Upper lobe of left lung (tissue), 6 donors: ENCODE measurements around the gene SEC31B. TPM values are rescaled to one million over a fixed set of nuclear protein-coding genes. Genes with fewer than 3 reads are reported as not detected.

ENCODE experiments used
- ATAC-seq, 2 donors: fragments of 200-7000 bp; cut with Tn5 transposase; one replicate each; pipeline ENCODE4 v1.9.1; 2022; ENCODE audit warnings: mild to moderate bottlenecking in 2 of 2, moderate library complexity in 2 of 2; ENCODE audit not compliant: low FRiP score in 2 of 2
- DNase-seq, 2 donors: peaks; one replicate each; pipeline ENCODE4 v3.0.0-alpha.2; 2019 to 2020
- H3K27ac ChIP-seq, 4 donors: fragments of 200-600 bp; sonication (generic); one replicate each; pipeline ENCODE4 v1.5.1; 2016 to 2019
- H3K27me3 ChIP-seq, 4 donors: fragments of 200-600 bp; sonication (generic); one replicate each; pipeline ENCODE4 v1.5.1; 2017 to 2019
- H3K36me3 ChIP-seq, 4 donors: fragments of 200-600 bp; sonication (generic); one replicate each; pipeline ENCODE4 v1.5.1; 2016 to 2019
- H3K4me1 ChIP-seq, 4 donors: fragments of 200-600 bp; sonication (generic); one replicate each; pipeline ENCODE4 v1.5.1; 2018 to 2019
- H3K4me3 ChIP-seq, 4 donors: fragments of 200-600 bp; sonication (generic); one replicate each; pipeline ENCODE4 v1.5.1; 2017 to 2019; ENCODE audit warnings: mild to moderate bottlenecking in 2 of 4, moderate library complexity in 1 of 4
- H3K9me3 ChIP-seq, 4 donors: fragments of 200-600 bp; sonication (generic); one replicate each; pipeline ENCODE4 v1.5.1; 2018 to 2019
- CTCF ChIP-seq, 6 experiments: fragments of 450-650 bp in 4 of 6; fragments of 200-600 bp in 2 of 6; sonication (generic) in 2 of 6; IDR thresholded peaks; one replicate each; pipeline ENCODE4 v1.5.1; 2016 to 2019; ENCODE audit warnings: antibody characterized with exemption in 6 of 6
- EP300 ChIP-seq, 4 donors: sonication (generic); formaldehyde crosslinking; IDR thresholded peaks; one replicate each; pipeline ENCODE4 v1.5.1; 2017; ENCODE audit warnings: antibody characterized with exemption in 4 of 4, control low read depth in 2 of 4
- POLR2A ChIP-seq, 4 donors: fragments of 450-650 bp; IDR thresholded peaks; one replicate each; pipeline ENCODE4 v1.5.1; 2016 to 2017; ENCODE audit warnings: antibody characterized with exemption in 4 of 4, mild to moderate bottlenecking in 2 of 4
- POLR2AphosphoS5 ChIP-seq, 2 donors: sonication (generic); formaldehyde crosslinking; IDR thresholded peaks; one replicate each; pipeline ENCODE4 v1.5.1; 2017; ENCODE audit warnings: antibody characterized with exemption in 2 of 2
- WGBS, 2 donors: methylation state at CpG; one replicate each; pipeline ENCODE4 v1.1.5; 2017 to 2018; 5-methylcytosine and 5-hydroxymethylcytosine counted together
- total RNA-seq, 6 donors: library from RNA; depleted of rRNA in 4 of 6; stranded (reverse); fragments of >200 nt in 4 of 6; gene quantifications; one replicate each; pipeline versions ENCODE4 v1.1.0 to v1.2.1, GENCODE V29; 2016 to 2021
- donor health status: DM: no; HTN: no; CAD: no; lungs with moderate emphysema.
- donor health status: DM: no; HTN: yes; CAD: no; lungs with severe emphysema.

The SEC31B gene
- total RNA-seq, 6 donors from 2014 or later, result 3.6 to 43.0 (median 10.3) TPM

- ATAC-seq (no peak), DNase-seq (no peak)
- H3K4me1 ChIP-seq, result peaks cover 5 to 20% (median 11%) of the 10 kb centered on the region in 4 donors
- H3K27me3 ChIP-seq, result peaks cover 0 to 2% (median 0%) of the 10 kb centered on the region in 4 donors
- TF ChIP-seq POLR2AphosphoS5 (IDR thresholded peaks at IDR 0.05) (no peak), POLR2A (IDR thresholded peaks at IDR 0.05) (no peak), EP300 (IDR thresholded peaks at IDR 0.05) (no peak), CTCF (IDR thresholded peaks at IDR 0.05) (no peak)
- H3K4me3 ChIP-seq, result no peak overlapping the region
- peaks cover 0 to 5% (median 2%) of the 10 kb centered on the region in 4 donors for H3K36me3 ChIP-seq
- WGBS, 2 donors, result 72 to 75% methylated on average over 3 of the region's 3 CpGs
- no peaks in the 10 kb centered on the region for H3K9me3 ChIP-seq
- H3K27ac ChIP-seq, result no peak overlapping the region
Measured at GRCh38 chr10:100515612-100516011, 4.0 kb downstream of the SEC31B start.

- peak in 1 of 2 donors; percentile 36 for DNase-seq
- 64 to 68% methylated on average over 7 of the region's 7 CpGs for WGBS, 2 donors
- Histone ChIP-seq H3K27ac (no peak overlapping the region), H3K27me3 (no peaks in the 10 kb centered on the region), H3K9me3 (no peaks in the 10 kb centered on the region), H3K4me3 (no peak overlapping the region), H3K36me3 (peaks cover 0 to 24% (median 12%) of the 10 kb centered on the region in 4 donors), H3K4me1 (peaks cover 0 to 6% (median 0%) of the 10 kb centered on the region in 4 donors)
- TF ChIP-seq POLR2A (IDR thresholded peaks at IDR 0.05), result no peak
- peak; percentile 12 to 67 for ATAC-seq
Measured at GRCh38 chr10:100510533-100511308, 8.9 kb downstream of the SEC31B start.

GRCh38 chr10:100509241-100509840, 10.3 kb downstream of the SEC31B start:
- WGBS, 2 donors, result 57 to 86% methylated on average over 5 to 8 of the region's 8 CpGs
- Histone ChIP-seq H3K27me3 (no peaks in the 10 kb centered on the region), H3K36me3 (peaks cover 0 to 28% (median 11%) of the 10 kb centered on the region in 4 donors), H3K4me3 (no peak overlapping the region), H3K4me1 (peaks cover 0 to 6% (median 0%) of the 10 kb centered on the region in 4 donors), H3K9me3 (no peaks in the 10 kb centered on the region), H3K27ac (no peak overlapping the region)
- no peak for ATAC-seq
- no peak for DNase-seq
- TF ChIP-seq POLR2AphosphoS5 (IDR thresholded peaks at IDR 0.05) (no peak), EP300 (IDR thresholded peaks at IDR 0.05) (no peak), CTCF (IDR thresholded peaks at IDR 0.05) (no peak), POLR2A (IDR thresholded peaks at IDR 0.05) (no peak)

- no peak overlapping the region for H3K27ac ChIP-seq
- peaks cover 0 to 6% (median 0%) of the 10 kb centered on the region in 4 donors for H3K4me1 ChIP-seq
- H3K4me3 ChIP-seq, result no peak overlapping the region
- no peak for TF ChIP-seq EP300 (IDR thresholded peaks at IDR 0.05)
- peak in 3 of 6 experiments; percentile 33 to 46 (median 45) for TF ChIP-seq CTCF (IDR thresholded peaks at IDR 0.05)
- H3K36me3 ChIP-seq, result peaks cover 0 to 28% (median 11%) of the 10 kb centered on the region in 4 donors
- no peak for ATAC-seq
- DNase-seq, result no peak
- no peaks in the 10 kb centered on the region for H3K27me3 ChIP-seq
- 53 to 56% methylated on average over 3 of the region's 3 CpGs for WGBS, 2 donors
- no peaks in the 10 kb centered on the region for H3K9me3 ChIP-seq
Measured at GRCh38 chr10:100508691-100509150, 10.9 kb downstream of the SEC31B start.

- no peak overlapping the region for H3K27ac ChIP-seq
- DNase-seq (no peak), ATAC-seq (no peak)
- WGBS, 2 donors, result 60 to 77% methylated on average over 1 of the region's 1 CpG
- H3K4me1 ChIP-seq, result peaks cover 0 to 6% (median 0%) of the 10 kb centered on the region in 4 donors
- H3K9me3 ChIP-seq, result no peaks in the 10 kb centered on the region
- TF ChIP-seq POLR2A (IDR thresholded peaks at IDR 0.05) (no peak), POLR2AphosphoS5 (IDR thresholded peaks at IDR 0.05) (no peak), CTCF (IDR thresholded peaks at IDR 0.05) (no peak), EP300 (IDR thresholded peaks at IDR 0.05) (no peak)
- no peaks in the 10 kb centered on the region for H3K27me3 ChIP-seq
- no peak overlapping the region for H3K4me3 ChIP-seq
- H3K36me3 ChIP-seq, result peaks cover 0 to 28% (median 11%) of the 10 kb centered on the region in 4 donors
Measured at GRCh38 chr10:100508266-100508665, 11.4 kb downstream of the SEC31B start.
